Cardiac fibroblast (primary cell): ENCODE results near the gene ATF4.

Source experiments
- DNase-seq, 2 donors: peaks; one replicate each; pipeline versions ENCODE4 v3.0.0 to v3.0.0-alpha.2; 2010; ENCODE audit warnings: low read depth in 2 of 2
- H3K4me3 ChIP-seq, 2 donors: replicated peaks in 1 of 2; 1 replicate in 1 of 2; 2 replicates in 1 of 2; pipeline ENCODE4 v1.5.1; 2011; ENCODE audit warnings: low read depth in 2 of 2, low read length in 2 of 2, mild to moderate bottlenecking in 2 of 2, moderate library complexity in 1 of 2
- CTCF ChIP-seq: IDR thresholded peaks from one replicate; pipeline ENCODE4 v1.5.1; 2011; ENCODE audit warnings: low read depth, mild to moderate bottlenecking, low read length, inconsistent platforms

ATF4 gene

GRCh38 chr22:39494471-39495120 lies 25.8 kb upstream of the ATF4 start:
- H3K4me3 ChIP-seq, result no peak overlapping the region
- no peak for DNase-seq
- no peak for TF ChIP-seq CTCF

GRCh38 chr22:39496131-39496838 lies 24.1 kb upstream of the ATF4 start:
- no peak overlapping the region for H3K4me3 ChIP-seq
- peak; percentile 84 for TF ChIP-seq CTCF
- peak; percentile 75 to 79 for DNase-seq

GRCh38 chr22:39497429-39497828 lies 22.9 kb upstream of the ATF4 start:
- no peak for DNase-seq
- no peak overlapping the region for H3K4me3 ChIP-seq
- no peak for TF ChIP-seq CTCF

- peak in 1 of 2 donors; percentile 38 for DNase-seq
- TF ChIP-seq CTCF, result no peak
- H3K4me3 ChIP-seq, result no peak overlapping the region
Observed at GRCh38 chr22:39498368-39498767, 22.0 kb upstream of the ATF4 start.

- DNase-seq, result no peak
- TF ChIP-seq CTCF, result no peak
- H3K4me3 ChIP-seq, result no peak overlapping the region
Observed at GRCh38 chr22:39498802-39499201, 21.6 kb upstream of the ATF4 start.

GRCh38 chr22:39500101-39500500 lies 20.3 kb upstream of the ATF4 start:
- no peak for TF ChIP-seq CTCF
- DNase-seq, result no peak
- no peak overlapping the region for H3K4me3 ChIP-seq
